Panc1 (cell line): ENCODE results near the gene ADIPOR2.

Source experiments
- POLR2AphosphoS5 ChIP-seq: IDR thresholded peaks from 2 replicates; pipeline ENCODE4 v1.6.1; 2012; ENCODE audit warnings: mild to moderate bottlenecking, low read depth, low read length, moderate library complexity
- SIN3A ChIP-seq: IDR thresholded peaks from 2 replicates; pipeline ENCODE4 v1.6.1; 2012; ENCODE audit warnings: low read depth, mild to moderate bottlenecking, low read length, moderate library complexity, borderline replicate concordance; ENCODE audit not compliant: insufficient read depth
- TCF7L2 ChIP-seq: IDR thresholded peaks from 2 replicates; pipeline ENCODE4 v1.6.1; 2011; ENCODE audit warnings: mild to moderate bottlenecking, low read depth, low read length, inconsistent platforms
- TF ChIP-seq, protein P1 (sequence below): fragments of 450-650 bp; IDR thresholded peaks from 2 replicates; pipeline ENCODE4 v1.5.1; 2017; ENCODE audit warnings: mild to moderate bottlenecking
- TF ChIP-seq, protein P2 (sequence below), 2 experiments: IDR thresholded peaks; 2 replicates each; pipeline ENCODE4 v1.6.1; 2011 to 2012; ENCODE audit warnings: low read depth in 2 of 2, control low read depth in 1 of 2, low read length in 1 of 2, mild to moderate bottlenecking in 1 of 2, moderate library complexity in 1 of 2; ENCODE audit not compliant: insufficient read depth in 1 of 2

GRCh38 chr12:1741154-1741949 lies 50.5 kb downstream of the ADIPOR2 start:
- no peak for TF ChIP-seq POLR2AphosphoS5
- TF ChIP-seq, protein P1, sequence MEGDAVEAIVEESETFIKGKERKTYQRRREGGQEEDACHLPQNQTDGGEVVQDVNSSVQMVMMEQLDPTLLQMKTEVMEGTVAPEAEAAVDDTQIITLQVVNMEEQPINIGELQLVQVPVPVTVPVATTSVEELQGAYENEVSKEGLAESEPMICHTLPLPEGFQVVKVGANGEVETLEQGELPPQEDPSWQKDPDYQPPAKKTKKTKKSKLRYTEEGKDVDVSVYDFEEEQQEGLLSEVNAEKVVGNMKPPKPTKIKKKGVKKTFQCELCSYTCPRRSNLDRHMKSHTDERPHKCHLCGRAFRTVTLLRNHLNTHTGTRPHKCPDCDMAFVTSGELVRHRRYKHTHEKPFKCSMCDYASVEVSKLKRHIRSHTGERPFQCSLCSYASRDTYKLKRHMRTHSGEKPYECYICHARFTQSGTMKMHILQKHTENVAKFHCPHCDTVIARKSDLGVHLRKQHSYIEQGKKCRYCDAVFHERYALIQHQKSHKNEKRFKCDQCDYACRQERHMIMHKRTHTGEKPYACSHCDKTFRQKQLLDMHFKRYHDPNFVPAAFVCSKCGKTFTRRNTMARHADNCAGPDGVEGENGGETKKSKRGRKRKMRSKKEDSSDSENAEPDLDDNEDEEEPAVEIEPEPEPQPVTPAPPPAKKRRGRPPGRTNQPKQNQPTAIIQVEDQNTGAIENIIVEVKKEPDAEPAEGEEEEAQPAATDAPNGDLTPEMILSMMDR = no peak
- TF ChIP-seq, protein P2, sequence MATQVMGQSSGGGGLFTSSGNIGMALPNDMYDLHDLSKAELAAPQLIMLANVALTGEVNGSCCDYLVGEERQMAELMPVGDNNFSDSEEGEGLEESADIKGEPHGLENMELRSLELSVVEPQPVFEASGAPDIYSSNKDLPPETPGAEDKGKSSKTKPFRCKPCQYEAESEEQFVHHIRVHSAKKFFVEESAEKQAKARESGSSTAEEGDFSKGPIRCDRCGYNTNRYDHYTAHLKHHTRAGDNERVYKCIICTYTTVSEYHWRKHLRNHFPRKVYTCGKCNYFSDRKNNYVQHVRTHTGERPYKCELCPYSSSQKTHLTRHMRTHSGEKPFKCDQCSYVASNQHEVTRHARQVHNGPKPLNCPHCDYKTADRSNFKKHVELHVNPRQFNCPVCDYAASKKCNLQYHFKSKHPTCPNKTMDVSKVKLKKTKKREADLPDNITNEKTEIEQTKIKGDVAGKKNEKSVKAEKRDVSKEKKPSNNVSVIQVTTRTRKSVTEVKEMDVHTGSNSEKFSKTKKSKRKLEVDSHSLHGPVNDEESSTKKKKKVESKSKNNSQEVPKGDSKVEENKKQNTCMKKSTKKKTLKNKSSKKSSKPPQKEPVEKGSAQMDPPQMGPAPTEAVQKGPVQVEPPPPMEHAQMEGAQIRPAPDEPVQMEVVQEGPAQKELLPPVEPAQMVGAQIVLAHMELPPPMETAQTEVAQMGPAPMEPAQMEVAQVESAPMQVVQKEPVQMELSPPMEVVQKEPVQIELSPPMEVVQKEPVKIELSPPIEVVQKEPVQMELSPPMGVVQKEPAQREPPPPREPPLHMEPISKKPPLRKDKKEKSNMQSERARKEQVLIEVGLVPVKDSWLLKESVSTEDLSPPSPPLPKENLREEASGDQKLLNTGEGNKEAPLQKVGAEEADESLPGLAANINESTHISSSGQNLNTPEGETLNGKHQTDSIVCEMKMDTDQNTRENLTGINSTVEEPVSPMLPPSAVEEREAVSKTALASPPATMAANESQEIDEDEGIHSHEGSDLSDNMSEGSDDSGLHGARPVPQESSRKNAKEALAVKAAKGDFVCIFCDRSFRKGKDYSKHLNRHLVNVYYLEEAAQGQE (IDR thresholded peaks at IDR 0.05; ENCODE audit: insufficient read depth in 1 of 2, low read depth in 2 of 2, low read length in 1 of 2) = no peak
- TF ChIP-seq TCF7L2 = no peak
- TF ChIP-seq SIN3A = no peak
